Right hindlimb (tissue), 1 donor: ENCODE measurements around the gene BBS12.
"Not testable (repeated sequence)": the region's sequence is repeated elsewhere in the genome, so short reads cannot be mapped to it uniquely, and the experiment has no call there.

ENCODE experiments used
- DNase-seq: peaks from one replicate; pipeline ENCODE4 v3.0.0-alpha.2; 2018

Gene BBS12

GRCh38 chr4:122766353-122766705 lies 33.8 kb downstream of the BBS12 start:
- no peak for DNase-seq

- DNase-seq, result no peak
These were observed 34.4 kb downstream of the BBS12 start for GRCh38 chr4:122766950-122767349.

GRCh38 chr4:122771724-122772123 lies 39.2 kb downstream of the BBS12 start:
- DNase-seq, result no peak

- no peak for DNase-seq
These were observed 39.8 kb downstream of the BBS12 start for GRCh38 chr4:122772311-122772710.

GRCh38 chr4:122772986-122773385 lies 40.5 kb downstream of the BBS12 start:
- DNase-seq, result no peak

GRCh38 chr4:122775039-122775438 lies 42.5 kb downstream of the BBS12 start:
- DNase-seq, result no peak

- DNase-seq, result no peak
These were observed 43.7 kb downstream of the BBS12 start for GRCh38 chr4:122775987-122776836.

- no peak for DNase-seq
These were observed 44.4 kb downstream of the BBS12 start for GRCh38 chr4:122776916-122777315.

GRCh38 chr4:122777846-122778673 lies 45.6 kb downstream of the BBS12 start:
- DNase-seq, result no peak

- no peak for DNase-seq
These were observed 49.0 kb downstream of the BBS12 start for GRCh38 chr4:122781486-122781885.

- DNase-seq, result peak; percentile 56
These were observed 51.1 kb downstream of the BBS12 start for GRCh38 chr4:122783301-122784215.

- DNase-seq, result no peak
These were observed 51.8 kb downstream of the BBS12 start for GRCh38 chr4:122784261-122784660.

- DNase-seq, result no peak
These were observed 52.6 kb downstream of the BBS12 start for GRCh38 chr4:122785099-122785498.

GRCh38 chr4:122786296-122786695 lies 53.8 kb downstream of the BBS12 start:
- DNase-seq, result not testable (repeated sequence)

GRCh38 chr4:122786920-122787319 lies 54.4 kb downstream of the BBS12 start:
- not testable (repeated sequence) for DNase-seq

GRCh38 chr4:122787940-122788339 lies 55.4 kb downstream of the BBS12 start:
- DNase-seq, result no peak

- DNase-seq, result no peak
These were observed 56.4 kb downstream of the BBS12 start for GRCh38 chr4:122788935-122789334.

- DNase-seq, result no peak
These were observed 61.3 kb downstream of the BBS12 start for GRCh38 chr4:122793811-122794210.
